Activated CD4-positive, alpha-beta T cell treated with anti-CD3 and anti-CD28 coated beads, Interleukin-2, amount 50 U/mL, for 16 hours (primary cell): ENCODE results near the gene NEURL3.
"Not testable (repeated sequence)": the region's sequence is repeated elsewhere in the genome, so short reads cannot be mapped to it uniquely, and the experiment has no call there.

Experiments
- DNase-seq: peaks from one replicate; pipeline ENCODE4 v3.0.0-alpha.2; 2020

Gene NEURL3

DNA sequence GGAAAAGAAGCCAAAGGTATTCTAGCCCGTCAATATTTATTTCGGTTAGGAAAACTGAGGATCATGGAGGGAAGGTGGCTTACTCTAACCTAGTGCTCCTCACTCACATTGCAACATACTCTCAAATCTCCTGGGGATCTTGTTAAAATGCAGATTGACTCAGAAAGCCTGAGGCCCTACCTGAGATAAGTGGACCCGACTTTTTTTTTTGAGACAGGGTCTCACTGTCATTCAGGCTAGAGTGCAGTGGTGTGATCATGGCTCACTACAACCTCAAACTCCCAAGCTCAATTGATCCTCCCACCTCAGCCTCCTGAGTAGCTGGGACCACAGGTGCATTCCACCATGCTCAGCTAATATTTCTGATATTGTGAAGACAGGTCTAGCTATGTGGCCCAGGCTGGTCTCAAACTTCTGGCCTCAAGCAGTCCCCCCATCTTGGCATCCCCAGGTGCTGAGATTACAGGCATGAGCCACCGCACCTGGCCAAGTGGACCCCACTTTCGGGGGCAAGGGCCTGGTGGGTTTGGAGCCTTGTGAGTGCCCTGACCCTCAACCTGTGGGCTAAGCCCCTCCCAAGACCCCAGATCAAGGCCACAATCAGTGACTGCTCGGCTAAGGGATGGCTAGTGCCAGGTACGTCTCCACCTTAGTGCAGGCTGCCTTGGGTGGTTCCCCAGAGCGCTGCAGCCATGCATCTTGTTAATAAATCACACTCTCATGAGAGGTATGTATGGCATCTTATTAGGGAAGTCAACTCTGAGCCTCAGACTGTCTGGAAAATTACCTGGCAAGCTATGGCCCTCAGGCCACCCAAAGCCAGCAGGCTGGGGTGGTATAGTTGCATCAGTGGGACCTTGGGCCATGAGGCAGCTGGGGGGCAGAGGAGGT is 1.1 kb upstream of the NEURL3 start:
- DNase-seq: no peak

DNA sequence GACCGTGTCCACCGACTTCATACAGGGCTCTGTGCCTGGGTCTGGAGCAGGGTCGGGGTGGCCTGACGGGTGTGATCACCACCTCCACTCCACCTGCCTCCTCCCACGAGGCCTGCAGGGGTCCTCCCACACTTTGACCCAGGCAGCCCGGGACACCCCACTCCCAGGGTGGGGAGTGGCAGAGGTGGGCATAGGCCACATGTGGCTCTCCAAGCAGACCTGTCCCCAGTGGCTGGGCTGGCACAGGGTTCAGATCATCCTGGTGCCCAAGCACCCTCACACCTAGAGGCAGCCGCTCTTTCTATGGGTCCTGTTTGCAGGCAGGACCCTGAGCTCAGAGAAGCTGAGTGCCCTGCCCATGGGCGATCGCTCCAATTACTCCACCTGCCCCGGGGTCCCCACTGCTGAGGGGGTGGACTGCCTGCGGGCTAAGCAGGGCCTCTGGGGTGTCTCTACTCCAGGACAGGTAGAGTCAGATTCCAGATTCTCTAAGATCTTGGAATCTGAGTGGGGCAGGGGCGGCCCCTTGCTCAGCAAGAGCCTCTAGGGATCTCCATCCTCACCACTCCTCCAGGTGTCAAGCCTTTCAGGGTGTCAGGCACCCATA is 1.4 kb downstream of the NEURL3 start:
- DNase-seq: no peak

DNA sequence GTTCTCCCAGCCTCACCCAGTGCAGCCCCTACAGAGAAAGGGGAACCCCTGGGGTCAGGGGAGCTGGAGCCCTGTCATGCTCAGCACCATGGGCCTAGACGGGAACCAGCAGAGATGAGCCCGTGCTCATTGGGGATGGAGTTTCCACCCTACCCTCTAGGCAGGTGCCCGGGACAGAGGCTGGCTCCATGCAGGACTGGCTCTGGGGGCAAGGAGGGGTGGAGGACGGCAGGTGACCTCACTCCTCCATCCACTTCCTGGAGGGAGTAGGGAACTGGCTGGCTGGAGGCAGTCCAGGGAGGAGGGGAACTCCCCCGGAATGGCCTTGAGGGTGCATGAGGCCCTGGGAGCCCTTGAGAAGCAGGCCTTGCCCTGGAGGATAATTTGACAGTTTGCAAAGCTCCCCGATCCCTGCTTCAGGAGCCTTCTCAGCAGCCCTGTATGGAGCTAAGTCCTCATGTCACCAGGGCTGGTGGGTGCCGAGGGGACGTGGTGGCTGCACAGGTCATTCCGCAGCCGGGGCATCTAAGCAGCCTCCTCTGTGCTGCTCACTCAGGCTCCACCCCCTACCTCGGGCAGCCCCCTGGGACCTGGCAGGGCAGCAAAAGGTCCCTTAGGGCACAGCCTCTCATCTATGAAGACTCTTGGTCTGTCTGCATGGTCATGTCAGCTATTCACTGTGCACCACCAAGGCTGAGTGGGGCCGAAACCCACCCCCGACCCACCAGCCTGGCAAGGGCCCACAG is 2.1 kb downstream of the NEURL3 start:
- no peak for DNase-seq

DNA sequence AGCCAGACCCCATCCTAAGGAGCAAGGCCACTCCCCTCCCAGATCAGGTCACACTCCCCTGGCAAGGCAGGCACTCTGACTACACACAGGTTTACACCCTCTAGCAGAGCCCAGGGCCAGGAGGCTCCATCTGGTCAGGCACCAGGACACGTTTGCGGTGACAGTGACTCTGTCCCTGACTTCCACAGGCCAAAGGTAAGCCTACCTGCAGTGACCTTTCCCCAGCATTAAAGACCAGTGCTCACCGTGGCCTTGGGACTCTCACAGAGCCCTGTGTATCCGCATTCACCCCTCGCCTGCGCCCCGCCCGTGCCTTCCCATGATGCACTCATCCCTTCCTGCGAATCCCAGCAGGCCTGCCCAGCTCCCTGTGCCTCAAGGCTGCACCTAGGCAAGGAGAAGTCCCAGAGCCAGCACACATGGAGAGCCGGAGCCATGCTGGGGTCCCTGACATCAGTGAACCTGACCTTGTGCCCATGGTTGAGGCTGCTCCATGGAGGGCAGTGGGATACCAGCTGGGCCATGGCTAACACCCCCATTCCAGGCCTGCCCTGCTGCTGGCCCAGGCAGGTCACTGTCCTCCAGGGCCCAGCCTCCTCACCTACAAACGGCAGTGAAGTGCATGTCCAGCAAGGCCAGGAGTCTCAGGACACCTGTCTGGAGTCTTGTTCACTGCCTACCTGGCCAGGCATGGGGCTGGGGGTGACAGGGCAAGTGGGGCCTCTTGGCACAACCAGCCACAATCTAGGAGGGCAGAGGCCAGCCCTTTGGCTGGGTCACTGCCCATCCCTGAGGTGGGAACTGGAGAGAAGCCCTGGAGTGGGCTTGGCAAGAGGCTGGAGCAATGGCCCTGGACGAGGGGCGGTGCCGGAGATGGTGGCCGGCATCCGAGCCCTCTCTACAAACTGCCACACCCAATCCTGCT is 3.0 kb downstream of the NEURL3 start:
- no peak for DNase-seq

DNA sequence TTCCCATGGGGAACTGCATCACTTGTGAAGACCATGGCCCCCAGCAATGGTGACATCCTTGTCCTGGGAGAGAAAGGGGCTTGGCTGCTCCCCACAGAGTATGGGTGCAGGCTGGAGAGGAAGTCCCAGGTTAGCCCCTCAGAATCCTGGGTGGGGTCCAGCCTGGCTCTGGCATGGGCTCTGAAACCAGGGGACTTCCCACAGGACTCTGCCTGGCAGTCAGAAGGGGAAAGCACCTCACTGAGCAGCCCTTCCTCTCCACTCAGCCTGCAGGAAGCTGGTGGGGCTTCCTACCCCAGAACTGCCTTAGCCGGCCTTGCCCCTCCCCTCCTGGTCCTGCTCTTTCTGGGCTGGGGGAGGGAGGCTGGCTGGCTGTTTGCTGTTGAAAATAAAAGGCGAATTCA is 3.7 kb downstream of the NEURL3 start:
- DNase-seq: peak; percentile 54

DNA sequence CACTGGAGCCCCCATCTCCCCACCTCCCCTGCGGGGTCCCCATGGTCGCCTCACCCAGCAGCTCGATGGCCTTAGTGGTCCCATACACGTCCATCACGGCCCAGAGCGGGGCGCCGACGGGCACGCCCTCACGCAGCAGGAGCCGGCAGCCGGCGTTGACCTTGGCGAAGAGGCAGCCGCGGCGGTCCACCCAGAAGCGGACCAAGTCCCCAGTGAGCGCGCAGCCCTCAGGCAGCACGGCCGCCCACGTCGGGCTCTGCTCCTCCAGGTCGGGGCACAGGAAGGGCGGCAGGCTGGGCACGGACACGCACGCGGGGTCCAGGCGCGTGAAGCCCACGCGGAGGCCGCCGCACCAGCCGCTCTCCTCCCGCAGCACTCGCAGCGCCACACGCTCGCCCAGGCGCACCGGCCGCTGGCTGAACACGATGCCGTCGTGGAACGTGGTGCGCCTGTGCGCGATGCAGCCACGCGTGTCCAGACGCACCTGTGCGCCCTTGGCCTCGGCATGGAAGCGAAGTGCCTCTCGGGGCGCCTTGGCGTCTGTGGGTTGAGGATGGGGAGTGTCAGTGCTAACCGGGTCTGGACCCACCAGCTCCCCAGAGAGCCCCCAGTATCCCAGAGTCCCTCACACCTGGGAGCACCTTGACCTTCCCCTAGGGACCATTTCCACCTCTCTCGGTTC is 4.6 kb downstream of the NEURL3 start:
- no peak for DNase-seq

DNA sequence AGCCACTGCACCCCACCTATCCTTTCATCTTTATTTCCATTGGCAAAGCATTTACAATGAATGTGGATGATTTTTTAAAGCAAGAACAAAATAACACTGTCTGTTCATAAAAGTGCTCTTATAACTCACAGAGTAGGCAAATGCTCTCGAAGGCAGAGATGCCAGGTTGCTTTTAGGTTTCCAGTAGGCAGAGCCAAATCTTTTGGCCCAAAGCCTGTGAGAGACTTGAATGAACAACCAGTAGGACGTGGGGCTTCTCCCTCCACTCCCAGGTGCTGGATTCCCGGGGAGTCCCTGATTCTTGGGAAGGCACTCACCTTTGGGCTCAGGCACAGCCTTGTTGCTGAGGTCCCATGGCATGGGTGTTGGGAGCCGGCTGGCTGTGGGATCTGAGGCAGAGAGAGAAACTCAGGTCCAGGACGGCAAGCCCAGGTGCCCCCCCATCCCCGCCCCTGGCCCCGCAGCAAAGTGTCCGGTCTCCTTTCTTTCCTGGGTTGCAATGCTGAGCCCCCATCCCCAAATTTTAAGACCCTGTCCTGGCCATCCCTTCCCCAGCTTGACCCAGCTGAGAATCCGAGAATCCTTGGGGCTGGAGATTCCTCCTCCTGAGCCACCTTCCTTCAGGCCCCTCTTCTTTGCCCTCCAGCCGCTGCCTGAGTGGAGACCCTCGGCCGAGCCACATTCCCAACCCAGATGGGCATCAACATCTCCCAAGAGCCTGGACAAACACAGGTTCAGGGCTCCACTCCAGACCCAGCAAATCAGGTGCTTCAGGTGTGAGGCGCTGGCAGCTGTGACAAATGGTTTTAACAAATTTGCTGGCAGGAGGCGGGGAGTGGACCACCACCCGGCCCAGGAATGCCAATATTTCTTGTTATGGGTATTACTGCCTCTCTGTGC is 5.8 kb downstream of the NEURL3 start:
- DNase-seq: no peak

DNA sequence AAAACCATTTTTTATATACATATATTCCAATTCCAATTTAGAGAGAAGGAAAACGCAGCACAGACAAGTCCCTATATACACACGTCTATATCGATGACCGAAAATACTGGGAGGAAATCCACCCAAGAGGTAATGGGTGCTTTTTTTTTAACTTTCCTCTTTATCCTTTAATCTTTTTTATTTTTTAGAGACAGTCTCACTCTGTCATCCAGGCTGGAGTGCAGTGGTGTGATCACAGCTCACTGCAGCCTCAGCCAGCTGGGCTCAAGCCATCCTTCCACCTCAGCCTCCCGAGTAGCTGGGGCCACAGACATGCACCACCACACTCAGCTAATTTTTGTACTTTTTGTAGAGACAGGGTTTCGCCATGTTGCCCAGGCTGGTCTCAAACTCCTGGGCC is 6.5 kb downstream of the NEURL3 start:
- not testable (repeated sequence) for DNase-seq

DNA sequence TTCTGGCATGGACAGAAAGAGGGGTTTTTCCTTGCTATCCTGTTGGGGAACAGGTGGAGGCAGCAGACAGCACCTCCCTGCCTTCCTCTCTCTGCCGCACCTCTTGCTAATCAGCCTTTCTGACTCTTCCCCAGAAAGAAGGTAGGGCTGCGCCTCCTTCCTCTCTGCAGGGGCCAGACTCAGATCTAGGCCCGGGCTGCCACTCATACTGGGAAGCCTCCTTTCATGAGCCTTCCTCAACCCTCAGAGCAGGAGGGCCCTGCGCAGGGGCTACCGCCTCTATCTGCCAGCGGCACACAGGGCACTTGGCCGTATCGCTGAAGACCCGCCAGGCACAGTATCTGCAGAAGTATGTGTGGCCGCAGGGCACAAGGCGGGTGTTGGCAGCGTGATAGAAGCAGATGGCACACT is 7.1 kb downstream of the NEURL3 start:
- no peak for DNase-seq

DNA sequence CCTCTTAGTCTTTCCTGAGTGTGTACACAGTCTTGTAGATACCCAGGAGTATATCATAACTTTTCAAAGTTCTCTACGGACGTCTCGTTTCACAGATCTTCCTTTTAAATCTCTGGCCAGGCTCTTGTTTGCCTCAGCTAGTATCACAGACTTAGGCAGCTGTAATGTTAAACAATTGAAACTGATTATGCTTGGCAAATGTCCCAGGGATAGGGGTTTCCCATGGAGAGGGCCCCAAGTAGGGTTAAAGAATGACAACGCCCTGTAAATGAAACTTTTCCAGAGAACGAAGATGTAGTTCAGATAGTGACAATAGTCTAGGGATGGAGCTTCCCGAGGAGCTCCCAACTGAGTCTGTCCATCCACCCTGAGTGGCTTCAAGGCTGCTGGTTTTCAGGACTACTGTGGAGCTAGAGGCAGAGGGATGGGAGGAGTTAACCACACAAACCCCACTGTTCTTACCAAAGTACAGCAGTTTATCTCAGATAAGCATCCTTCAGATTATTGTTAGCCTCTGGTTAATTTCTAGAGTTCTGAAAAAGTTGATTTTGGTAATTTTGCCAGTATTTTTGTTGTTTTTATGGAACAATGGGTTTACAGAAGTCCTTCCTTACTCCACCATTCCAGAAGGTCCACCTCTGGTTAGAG is 9.1 kb downstream of the NEURL3 start:
- DNase-seq: no peak

DNA sequence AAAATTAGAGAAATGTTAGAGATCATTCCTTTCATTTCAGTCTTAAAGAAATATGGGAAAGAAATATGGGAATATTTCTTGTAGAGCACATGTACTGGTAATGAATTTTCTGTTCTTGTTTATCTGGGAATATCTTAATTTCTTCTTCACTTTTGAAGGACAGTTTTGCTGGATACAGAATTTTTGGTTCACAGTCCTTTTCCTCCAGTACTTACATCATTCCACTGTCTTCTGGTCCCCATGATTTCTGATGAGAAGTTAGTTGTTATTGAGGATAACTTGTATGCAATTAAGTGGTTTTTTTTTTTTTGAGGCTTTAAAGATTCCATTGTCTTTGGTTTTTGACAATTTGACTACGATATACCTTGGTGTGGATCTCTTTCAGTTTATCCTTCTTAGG is 11.0 kb downstream of the NEURL3 start:
- no peak for DNase-seq

DNA sequence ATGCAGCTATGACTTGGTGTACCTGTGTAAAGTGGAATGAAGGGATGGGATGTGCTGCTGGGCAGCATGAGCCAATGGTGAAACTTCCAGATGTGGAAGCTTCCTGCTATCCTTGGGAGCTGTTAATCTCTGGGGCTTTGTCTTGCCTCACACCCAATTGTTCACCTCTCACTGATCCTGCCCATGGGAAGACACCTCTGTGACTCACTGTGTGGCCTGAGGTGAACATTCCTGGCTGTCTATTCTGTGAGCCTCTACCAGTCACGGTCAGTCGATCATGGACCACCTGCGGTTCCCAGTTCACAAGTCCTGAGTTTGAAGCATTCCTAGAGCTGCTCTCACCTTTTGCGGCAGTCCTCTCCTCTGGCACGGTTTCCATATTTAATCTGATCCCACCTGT is 12.1 kb downstream of the NEURL3 start:
- no peak for DNase-seq

DNA sequence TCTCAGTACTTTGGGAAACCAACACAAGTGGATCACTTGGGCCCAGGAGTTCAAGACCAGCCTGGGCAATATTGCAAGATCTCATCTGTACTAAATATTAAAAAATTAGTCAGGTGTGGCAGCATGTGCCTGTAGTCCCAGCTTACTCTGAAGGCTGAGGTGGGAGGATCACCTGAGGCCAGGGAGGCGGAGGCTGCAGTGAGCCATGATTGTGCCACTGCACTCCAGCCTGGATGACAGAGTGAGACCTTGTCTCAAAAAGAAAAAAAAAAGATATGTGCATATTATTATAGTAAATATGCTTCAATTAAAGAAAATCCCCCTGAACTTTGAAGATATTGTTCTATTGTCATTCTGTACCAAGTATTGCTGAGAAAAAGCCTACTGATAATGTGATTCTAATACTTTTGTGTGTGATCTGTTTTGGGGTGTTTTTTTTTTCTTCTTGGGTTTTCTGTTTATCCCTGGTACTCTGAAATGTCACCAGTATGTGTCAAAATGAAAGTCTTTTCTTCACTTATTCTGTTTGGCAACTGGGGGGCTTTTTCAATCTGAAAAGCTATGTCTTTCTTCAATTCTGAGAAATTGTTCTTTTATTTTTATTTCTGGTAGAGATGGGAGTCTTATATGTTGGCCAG is 13.2 kb downstream of the NEURL3 start:
- no peak for DNase-seq

DNA sequence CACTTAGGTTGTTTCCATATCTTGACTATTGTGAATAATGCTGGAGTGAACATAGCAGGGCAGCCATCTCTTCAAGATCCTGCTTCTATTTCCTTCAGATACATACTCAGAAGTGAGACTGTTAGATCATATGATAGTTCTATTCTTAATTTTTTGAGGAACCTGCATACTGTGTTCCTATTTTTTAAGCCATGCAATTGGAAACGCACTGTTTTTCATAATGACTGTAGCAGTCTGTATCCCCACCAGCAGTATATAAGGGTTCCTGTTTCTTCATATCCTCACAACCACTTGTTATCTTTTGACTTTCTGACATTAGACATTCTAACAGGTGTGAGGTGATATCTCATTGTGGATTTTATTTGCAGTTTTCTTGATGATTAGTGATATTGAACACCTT is 15.5 kb downstream of the NEURL3 start:
- DNase-seq: no peak

DNA sequence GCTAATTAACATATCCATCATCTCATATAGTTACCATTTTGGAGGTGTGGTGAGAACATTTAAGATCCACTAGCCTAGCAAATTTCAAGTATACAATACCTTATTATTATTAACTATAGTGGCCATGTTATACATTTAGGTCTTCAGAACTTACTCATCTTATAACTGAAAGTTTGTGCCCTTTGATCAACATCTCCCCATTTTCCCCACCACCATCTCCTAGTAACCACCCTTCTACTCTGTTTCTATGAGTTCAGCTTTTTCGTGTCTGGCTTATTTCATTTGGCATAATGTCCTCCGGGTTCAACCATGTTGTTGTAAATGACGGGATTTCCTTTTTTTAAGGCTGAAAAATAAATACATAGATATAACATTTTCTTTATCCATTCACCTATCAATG is 15.9 kb downstream of the NEURL3 start:
- no peak for DNase-seq

DNA sequence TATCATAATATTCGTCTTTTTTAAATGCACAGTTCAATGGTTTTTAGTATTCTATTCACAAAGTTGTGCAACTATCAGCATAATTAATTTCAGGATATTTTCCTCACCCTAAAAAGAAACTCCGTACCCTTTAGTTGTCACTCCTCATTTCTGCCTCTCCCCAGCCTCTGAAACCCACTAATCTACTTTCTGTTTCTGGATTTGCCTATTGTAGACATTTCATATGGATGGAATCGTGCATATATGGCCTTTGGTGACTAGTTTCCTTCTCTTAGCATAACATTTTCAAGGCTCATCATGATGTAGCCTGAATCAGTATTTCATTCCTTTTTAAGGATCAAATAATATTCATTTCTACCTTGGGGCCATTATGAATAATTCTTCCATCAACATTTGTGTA is 18.5 kb downstream of the NEURL3 start:
- no peak for DNase-seq

DNA sequence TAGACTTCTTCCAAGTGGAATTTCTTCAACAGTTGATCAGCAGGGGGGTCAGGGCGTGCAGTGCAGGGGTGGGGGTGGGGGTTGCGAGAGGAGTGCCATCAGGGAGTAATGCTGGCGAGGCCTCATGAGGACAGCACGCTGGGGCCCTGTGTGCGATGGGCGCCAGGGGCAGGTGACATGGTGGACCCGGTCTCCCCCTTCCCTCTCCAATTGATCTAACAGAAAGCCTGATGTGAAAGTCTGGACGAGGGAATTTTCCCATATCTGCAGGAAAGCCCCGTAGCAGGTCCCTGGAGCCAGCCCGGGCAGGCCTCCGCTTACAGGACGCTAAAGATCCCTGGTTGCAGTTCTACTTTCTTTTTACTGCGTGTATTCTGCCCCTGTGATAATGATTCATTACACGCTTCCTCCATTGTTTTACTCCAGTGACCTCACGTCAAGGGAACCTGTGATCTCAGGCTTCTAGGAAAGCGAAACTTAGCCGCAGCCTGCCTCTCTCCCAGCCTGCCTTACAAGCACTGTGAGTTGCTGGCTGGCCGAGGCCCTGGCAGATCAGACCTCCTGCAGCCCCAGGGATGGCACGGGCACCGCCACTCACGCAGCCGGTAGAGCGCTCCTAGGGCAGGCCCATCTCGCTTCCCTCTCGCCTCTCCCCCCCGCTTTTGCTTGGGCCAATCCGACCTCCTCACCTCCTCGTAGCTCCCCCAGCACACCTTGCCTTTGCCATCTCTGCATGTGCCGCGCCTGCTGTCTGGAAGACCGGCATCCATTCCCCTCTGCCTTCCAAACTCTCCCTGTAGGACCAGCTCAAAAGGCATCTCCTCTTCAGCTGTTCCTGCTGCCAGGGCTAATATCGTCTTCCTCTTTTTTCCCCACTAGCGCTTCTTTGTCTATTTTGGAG is 19.2 kb downstream of the NEURL3 start:
- peak; percentile 96 for DNase-seq

DNA sequence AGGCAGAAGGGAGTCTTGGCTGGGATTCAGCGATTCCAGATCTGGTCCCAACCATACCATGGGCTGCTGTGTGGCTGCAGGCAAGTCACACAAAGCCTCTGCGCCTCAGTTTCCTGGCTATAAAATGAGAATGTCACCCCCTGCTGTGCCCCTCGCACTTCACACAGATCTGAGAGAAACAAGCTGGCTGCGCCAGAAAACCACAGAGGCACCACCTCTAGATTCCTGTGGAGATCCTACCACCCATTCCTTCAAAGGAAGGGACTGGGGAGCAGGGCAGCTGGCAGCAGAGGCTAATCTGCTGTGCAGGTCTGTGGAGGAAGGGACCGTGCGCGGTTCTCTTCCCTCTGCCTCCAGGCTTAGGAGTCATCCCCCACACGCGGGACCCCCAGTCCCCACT is 19.8 kb downstream of the NEURL3 start:
- no peak for DNase-seq

DNA sequence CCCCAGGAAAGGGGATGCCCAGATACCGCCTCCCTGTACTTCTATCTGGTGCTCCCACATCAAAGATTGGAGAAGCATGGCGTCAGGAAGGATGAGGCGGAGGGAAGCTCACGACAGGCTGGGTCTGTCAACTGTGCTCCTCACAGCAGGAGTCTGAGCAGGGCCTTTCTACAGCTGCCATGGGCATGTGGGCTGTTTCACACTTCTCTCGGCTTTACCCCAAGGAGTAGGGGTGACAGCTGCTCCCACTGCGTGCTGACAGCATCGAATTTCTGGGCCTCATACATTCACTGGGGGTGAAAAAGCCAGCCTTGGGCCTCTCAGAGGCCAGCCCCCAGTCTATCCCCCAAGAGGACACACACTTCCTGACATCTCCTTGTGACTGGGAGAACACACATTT is 21.1 kb downstream of the NEURL3 start:
- no peak for DNase-seq
